Sigmoid colon (tissue), 3 donors: ENCODE data around the gene CYP46A1.

Experiments used
- POLR2A ChIP-seq, 2 donors: fragments of 450-650 bp; IDR thresholded peaks; one replicate each; pipeline ENCODE4 v1.6.1; 2016; ENCODE audit warnings: antibody characterized with exemption in 2 of 2, mild to moderate bottlenecking in 2 of 2, moderate library complexity in 2 of 2
- TF ChIP-seq, protein P1 (sequence below), 4 experiments: fragments of 450-650 bp in 3 of 4; fragments of 200-600 bp in 1 of 4; IDR thresholded peaks; one replicate each; pipeline ENCODE4 v1.5.1; 2016 to 2019; ENCODE audit warnings: antibody characterized with exemption in 4 of 4, mild to moderate bottlenecking in 3 of 4, moderate library complexity in 2 of 4

DNA sequence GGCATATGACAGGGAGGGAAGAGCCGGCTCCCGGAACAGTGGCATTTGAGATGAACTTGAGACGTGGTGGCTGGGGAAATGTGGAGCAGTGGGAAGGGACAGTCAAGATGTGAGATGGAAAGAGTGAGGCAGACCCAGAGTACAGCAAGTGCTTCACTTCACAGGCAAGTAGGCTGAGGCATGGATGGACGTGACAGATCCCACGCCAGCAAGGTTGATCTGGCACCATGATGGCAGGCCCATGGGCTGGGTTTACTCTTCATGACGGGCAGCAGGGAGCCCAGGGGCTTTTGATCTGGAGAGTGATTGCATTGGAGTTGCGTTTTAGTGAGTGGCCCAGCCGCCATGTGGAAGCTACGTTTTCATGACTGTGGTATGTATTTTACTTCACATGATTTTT is 91.3 kb downstream of the CYP46A1 start:
- TF ChIP-seq, protein P1, sequence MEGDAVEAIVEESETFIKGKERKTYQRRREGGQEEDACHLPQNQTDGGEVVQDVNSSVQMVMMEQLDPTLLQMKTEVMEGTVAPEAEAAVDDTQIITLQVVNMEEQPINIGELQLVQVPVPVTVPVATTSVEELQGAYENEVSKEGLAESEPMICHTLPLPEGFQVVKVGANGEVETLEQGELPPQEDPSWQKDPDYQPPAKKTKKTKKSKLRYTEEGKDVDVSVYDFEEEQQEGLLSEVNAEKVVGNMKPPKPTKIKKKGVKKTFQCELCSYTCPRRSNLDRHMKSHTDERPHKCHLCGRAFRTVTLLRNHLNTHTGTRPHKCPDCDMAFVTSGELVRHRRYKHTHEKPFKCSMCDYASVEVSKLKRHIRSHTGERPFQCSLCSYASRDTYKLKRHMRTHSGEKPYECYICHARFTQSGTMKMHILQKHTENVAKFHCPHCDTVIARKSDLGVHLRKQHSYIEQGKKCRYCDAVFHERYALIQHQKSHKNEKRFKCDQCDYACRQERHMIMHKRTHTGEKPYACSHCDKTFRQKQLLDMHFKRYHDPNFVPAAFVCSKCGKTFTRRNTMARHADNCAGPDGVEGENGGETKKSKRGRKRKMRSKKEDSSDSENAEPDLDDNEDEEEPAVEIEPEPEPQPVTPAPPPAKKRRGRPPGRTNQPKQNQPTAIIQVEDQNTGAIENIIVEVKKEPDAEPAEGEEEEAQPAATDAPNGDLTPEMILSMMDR (IDR thresholded peaks at IDR 0.05), result no peak
- TF ChIP-seq POLR2A (IDR thresholded peaks at IDR 0.05), result no peak
